SK-N-SH (cell line): Measurements from ENCODE around the gene ZNF474. TPM values are rescaled to one million over a fixed set of nuclear protein-coding genes. Genes with fewer than 3 reads are reported as not detected.

Source experiments
- CTCF ChIA-PET: fragments of 300-600, 350-600 bp; formaldehyde crosslinking; extraction: SDS; loops from one replicate; lab custom pipeline; 2021; lab: Yijun Ruan, JAX
- POLR2A ChIA-PET: fragments of 350-600 bp; sonication (Branson Sonifier 250); formaldehyde crosslinking; extraction: SDS; loops from one replicate; lab custom pipeline; 2020; ENCODE audit warnings: antibody characterized with exemption, inconsistent platforms; lab: Yijun Ruan, JAX
- DNase-seq: peaks from one replicate; pipeline ENCODE4 v3.0.0; 2012
- H2AFZ ChIP-seq: fragments of 200-600 bp; sonication (generic); 2 replicates; pipeline ENCODE4 v1.8.1; 2016; ENCODE audit warnings: antibody characterized with exemption, mild to moderate bottlenecking, low read depth
- H3F3A ChIP-seq: fragments of 200-600 bp; sonication (generic); replicated peaks from 2 replicates; pipeline ENCODE3; 2016; ENCODE audit warnings: antibody characterized with exemption, mild to moderate bottlenecking; ENCODE audit not compliant: insufficient read depth
- H3K27ac ChIP-seq, 2 experiments: fragments of 200-500 bp in 1 of 2; fragments of 200-600 bp in 1 of 2; sonication (Bioruptor generic) in 1 of 2; sonication (generic), shearing (Covaris generic) in 1 of 2; 2 replicates each; pipeline versions ENCODE4 v1.5.1 to v1.6.1; 2014 to 2016; ENCODE audit warnings: low read depth in 2 of 2, inconsistent platforms in 1 of 2, low read length in 1 of 2, mild to moderate bottlenecking in 1 of 2, mixed read lengths in 1 of 2
- H3K27me3 ChIP-seq: fragments of 200-600 bp; sonication (generic), shearing (Covaris generic); 2 replicates; pipeline ENCODE4 v1.6.1; 2016; ENCODE audit warnings: mixed run types; ENCODE audit not compliant: insufficient read depth
- H3K36me3 ChIP-seq, 2 experiments: fragments of 200-500 bp in 1 of 2; fragments of 200-600 bp in 1 of 2; sonication (Bioruptor generic) in 1 of 2; sonication (generic) in 1 of 2; replicated peaks in 1 of 2; 2 replicates each; pipeline versions ENCODE3 to v1.5.1; 2014 to 2016; ENCODE audit warnings: low read length in 1 of 2, mild to moderate bottlenecking in 1 of 2; ENCODE audit not compliant: insufficient read depth in 2 of 2, control insufficient read depth in 1 of 2
- H3K4me1 ChIP-seq, 2 experiments: fragments of 200-500 bp in 1 of 2; fragments of 200-600 bp in 1 of 2; sonication (Bioruptor generic) in 1 of 2; sonication (generic), shearing (Covaris generic) in 1 of 2; 2 replicates each; pipeline versions ENCODE4 v1.5.1 to v1.6.1; 2014 to 2016; ENCODE audit warnings: low read depth in 1 of 2, low read length in 1 of 2, mixed run types in 1 of 2; ENCODE audit not compliant: insufficient read depth in 2 of 2, control insufficient read depth in 1 of 2
- H3K4me2 ChIP-seq: fragments of 200-600 bp; sonication (generic), shearing (Covaris generic); 2 replicates; pipeline ENCODE4 v1.6.1; 2017; ENCODE audit warnings: mixed run types
- H3K4me3 ChIP-seq, 2 experiments: fragments of 200-500 bp in 1 of 2; fragments of 200-600 bp in 1 of 2; sonication (Bioruptor generic) in 1 of 2; sonication (generic), shearing (Covaris generic) in 1 of 2; 2 replicates each; pipeline versions ENCODE4 v1.5.1 to v1.8.1; 2014 to 2016; ENCODE audit warnings: low read depth in 2 of 2, inconsistent platforms in 1 of 2, low read length in 1 of 2, mild to moderate bottlenecking in 1 of 2, mixed read lengths in 1 of 2, moderate library complexity in 1 of 2
- H3K79me2 ChIP-seq: fragments of 200-600 bp; sonication (generic); 2 replicates; pipeline ENCODE4 v1.8.1; 2017; ENCODE audit warnings: mild to moderate bottlenecking; ENCODE audit not compliant: insufficient read depth
- H3K9ac ChIP-seq: fragments of 200-600 bp; sonication (generic); 2 replicates; pipeline ENCODE4 v1.6.1; 2017; ENCODE audit warnings: mixed run types
- H3K9me2 ChIP-seq: fragments of 200-600 bp; sonication (generic); 2 replicates; pipeline ENCODE4 v1.6.1; 2017; ENCODE audit warnings: mixed run types
- H3K9me3 ChIP-seq: fragments of 200-600 bp; sonication (generic); 2 replicates; pipeline ENCODE4 v1.6.1; 2017; ENCODE audit warnings: mixed run types, mild to moderate bottlenecking, moderate library complexity
- H4K20me1 ChIP-seq: fragments of 200-600 bp; sonication (generic); 2 replicates; pipeline ENCODE4 v1.6.1; 2017; ENCODE audit warnings: mild to moderate bottlenecking, mixed run types; ENCODE audit not compliant: insufficient read depth
- CHD2 ChIP-seq: fragments of 150-350 bp; IDR thresholded peaks from 2 replicates; pipeline ENCODE4 v1.6.1; 2018; ENCODE audit warnings: low read length; ENCODE audit not compliant: partially characterized antibody
- ELF1 ChIP-seq: IDR thresholded peaks from 2 replicates; pipeline ENCODE4 v1.4.0; 2012
- EP300 ChIP-seq, 2 experiments: IDR thresholded peaks; 2 replicates each; pipeline versions ENCODE4 v1.4.0 to v1.6.1; 2012; ENCODE audit warnings: borderline replicate concordance in 1 of 2, low read depth in 1 of 2, low read length in 1 of 2
- FOSL2 ChIP-seq: IDR thresholded peaks from 2 replicates; pipeline ENCODE4 v1.4.0; 2012; ENCODE audit warnings: low read depth, mild to moderate bottlenecking, moderate library complexity, borderline replicate concordance
- FOXJ3 ChIP-seq: sonication (generic); formaldehyde crosslinking; IDR thresholded peaks from 2 replicates; pipeline ENCODE4 v1.5.1; 2020; ENCODE audit warnings: mild to moderate bottlenecking, missing genetic modification reagents
- GABPA ChIP-seq: IDR thresholded peaks from 2 replicates; pipeline ENCODE4 v1.4.0; 2012; ENCODE audit warnings: low read depth, mild to moderate bottlenecking
- GATA2 ChIP-seq: sonication (generic); formaldehyde crosslinking; IDR thresholded peaks from 2 replicates; pipeline ENCODE4 v1.5.0; 2020; ENCODE audit warnings: mild to moderate bottlenecking, missing genetic modification reagents
- JUND ChIP-seq: IDR thresholded peaks from 2 replicates; pipeline ENCODE4 v1.4.0; 2012
- MEF2A ChIP-seq: IDR thresholded peaks from 2 replicates; pipeline ENCODE4 v1.4.0; 2012; ENCODE audit warnings: low read depth, borderline replicate concordance
- MXI1 ChIP-seq: IDR thresholded peaks from 2 replicates; pipeline ENCODE4 v1.6.1; 2012; ENCODE audit warnings: mild to moderate bottlenecking, low read depth, low read length, improper control_type of control experiment
- POLR2AphosphoS5 ChIP-seq: IDR thresholded peaks from 2 replicates; pipeline ENCODE4 v1.6.1; 2012; ENCODE audit warnings: low read depth, low read length
- RXRA ChIP-seq: IDR thresholded peaks from 2 replicates; pipeline ENCODE4 v1.4.0; 2012; ENCODE audit warnings: low read depth, mild to moderate bottlenecking, borderline replicate concordance
- SIN3A ChIP-seq: IDR thresholded peaks from 2 replicates; pipeline ENCODE4 v1.6.1; 2012; ENCODE audit warnings: low read depth, mild to moderate bottlenecking, low read length, moderate library complexity, borderline replicate concordance
- SMC3 ChIP-seq: IDR thresholded peaks from 2 replicates; pipeline ENCODE4 v1.6.1; 2012; ENCODE audit warnings: low read depth, low read length, improper control_type of control experiment
- TAF1 ChIP-seq: IDR thresholded peaks from 2 replicates; pipeline ENCODE4 v1.6.1; 2012; ENCODE audit warnings: low read depth, mild to moderate bottlenecking, low read length, moderate library complexity, borderline replicate concordance
- YY1 ChIP-seq: IDR thresholded peaks from 2 replicates; pipeline ENCODE4 v1.4.0; 2012; ENCODE audit warnings: low read depth, mild to moderate bottlenecking
- WGBS: methylation state at CpG from one replicate; pipeline ENCODE4 v1.1.6; 2017; ENCODE audit warnings: low lambda C conversion rate; 5-methylcytosine and 5-hydroxymethylcytosine counted together
- polyA plus RNA-seq, 3 experiments: library from polyadenylated mRNA; depleted of rRNA; stranded (reverse); fragments of >200 nt; gene quantifications; 2 replicates each; pipeline ENCODE4 v1.2.3, GENCODE V29; 2012
- TF ChIP-seq, protein P1 (sequence below): IDR thresholded peaks from 2 replicates; pipeline ENCODE4; 2012
- TF ChIP-seq, protein P2 (sequence below): IDR thresholded peaks from 2 replicates; pipeline ENCODE4 v1.4.0; 2012; ENCODE audit warnings: low read depth, borderline replicate concordance

ZNF474 gene
- polyA plus RNA-seq, 1 of the 3 experiments (the other 2 are of a cell fraction): 0.08 TPM

GRCh38 chr5:122124766-122125165 lies 4.6 kb upstream of the ZNF474 start (continued):
- TF ChIP-seq YY1: no peak
- no peak for TF ChIP-seq POLR2AphosphoS5
- TF ChIP-seq, protein P1, sequence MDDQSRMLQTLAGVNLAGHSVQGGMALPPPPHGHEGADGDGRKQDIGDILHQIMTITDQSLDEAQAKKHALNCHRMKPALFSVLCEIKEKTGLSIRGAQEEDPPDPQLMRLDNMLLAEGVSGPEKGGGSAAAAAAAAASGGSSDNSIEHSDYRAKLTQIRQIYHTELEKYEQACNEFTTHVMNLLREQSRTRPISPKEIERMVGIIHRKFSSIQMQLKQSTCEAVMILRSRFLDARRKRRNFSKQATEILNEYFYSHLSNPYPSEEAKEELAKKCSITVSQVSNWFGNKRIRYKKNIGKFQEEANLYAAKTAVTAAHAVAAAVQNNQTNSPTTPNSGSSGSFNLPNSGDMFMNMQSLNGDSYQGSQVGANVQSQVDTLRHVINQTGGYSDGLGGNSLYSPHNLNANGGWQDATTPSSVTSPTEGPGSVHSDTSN: no peak
- TF ChIP-seq GATA2: no peak

GRCh38 chr5:122126177-122126755 lies 3.1 kb upstream of the ZNF474 start:
- TF ChIP-seq CHD2 (no peak), SMC3 (no peak), ELF1 (no peak), GABPA (no peak), EP300 (IDR thresholded peaks at IDR 0.05; ENCODE audit: borderline replicate concordance in 1 of 2, low read depth in 1 of 2, low read length in 1 of 2) (no peak), TAF1 (no peak), FOSL2 (no peak), MEF2A (no peak), POLR2AphosphoS5 (no peak), YY1 (no peak), FOXJ3 (no peak), RXRA (no peak), SIN3A (no peak), JUND (no peak), MXI1 (no peak)
- TF ChIP-seq, protein P2, sequence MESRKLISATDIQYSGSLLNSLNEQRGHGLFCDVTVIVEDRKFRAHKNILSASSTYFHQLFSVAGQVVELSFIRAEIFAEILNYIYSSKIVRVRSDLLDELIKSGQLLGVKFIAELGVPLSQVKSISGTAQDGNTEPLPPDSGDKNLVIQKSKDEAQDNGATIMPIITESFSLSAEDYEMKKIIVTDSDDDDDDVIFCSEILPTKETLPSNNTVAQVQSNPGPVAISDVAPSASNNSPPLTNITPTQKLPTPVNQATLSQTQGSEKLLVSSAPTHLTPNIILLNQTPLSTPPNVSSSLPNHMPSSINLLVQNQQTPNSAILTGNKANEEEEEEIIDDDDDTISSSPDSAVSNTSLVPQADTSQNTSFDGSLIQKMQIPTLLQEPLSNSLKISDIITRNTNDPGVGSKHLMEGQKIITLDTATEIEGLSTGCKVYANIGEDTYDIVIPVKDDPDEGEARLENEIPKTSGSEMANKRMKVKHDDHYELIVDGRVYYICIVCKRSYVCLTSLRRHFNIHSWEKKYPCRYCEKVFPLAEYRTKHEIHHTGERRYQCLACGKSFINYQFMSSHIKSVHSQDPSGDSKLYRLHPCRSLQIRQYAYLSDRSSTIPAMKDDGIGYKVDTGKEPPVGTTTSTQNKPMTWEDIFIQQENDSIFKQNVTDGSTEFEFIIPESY: no peak
- TF ChIP-seq, all 33 proteins: peak for 0
- peak overlapping the region in 1 of 2 experiments; percentile 43; a peak in 2 of 4 replicates for H3K27ac ChIP-seq
- H3K9ac ChIP-seq: no peak overlapping the region
- CTCF ChIA-PET: interaction anchor here (0.6 to 1.4 kb wide), 3 partner anchors 16 to 50 kb away, joined by 3 to 7 read pairs (median 4); no protein-coding TSS in a partner anchor
- no peaks in the 10 kb centered on the region for H3K27me3 ChIP-seq
- H4K20me1 ChIP-seq: no peaks in the 10 kb centered on the region
- 86% methylated on average over 2 of the region's 2 CpGs for WGBS
- H2AFZ ChIP-seq: no peak overlapping the region
- H3K9me2 ChIP-seq: no peaks in the 10 kb centered on the region
- no peaks in the 10 kb centered on the region for H3K9me3 ChIP-seq
- H3K4me2 ChIP-seq: no peak overlapping the region
- no peak for DNase-seq
- no peaks in the 10 kb centered on the region for H3K36me3 ChIP-seq
- POLR2A ChIA-PET: no interaction called here
- H3F3A ChIP-seq: peaks cover 4% of the 10 kb centered on the region
- H3K4me1 ChIP-seq: peaks cover 0 to 2% of the 10 kb centered on the region in 2 experiments; a peak in 1 of 4 replicates
- no peaks in the 10 kb centered on the region for H3K79me2 ChIP-seq
- no peak overlapping the region for H3K4me3 ChIP-seq
